LHCN-M2 (cell line): ENCODE results near the gene FOXK1. TPM values are rescaled to one million over a fixed set of nuclear protein-coding genes. Genes with fewer than 3 reads are reported as not detected.
"Not testable (repeated sequence)": the region's sequence is repeated elsewhere in the genome, so short reads cannot be mapped to it uniquely, and the experiment has no call there.

Experiments
- DNase-seq: peaks from one replicate; pipeline ENCODE4 v3.0.0-alpha.2; 2012; ENCODE audit warnings: low read depth
- total RNA-seq: library from RNA; depleted of rRNA; stranded (reverse); fragments of >200 nt; gene quantifications from 2 replicates; pipeline ENCODE4 v1.2.3, GENCODE V29; 2014

Gene FOXK1
- total RNA-seq, 1 experiment from 2014 or later = 19.2 TPM

DNA sequence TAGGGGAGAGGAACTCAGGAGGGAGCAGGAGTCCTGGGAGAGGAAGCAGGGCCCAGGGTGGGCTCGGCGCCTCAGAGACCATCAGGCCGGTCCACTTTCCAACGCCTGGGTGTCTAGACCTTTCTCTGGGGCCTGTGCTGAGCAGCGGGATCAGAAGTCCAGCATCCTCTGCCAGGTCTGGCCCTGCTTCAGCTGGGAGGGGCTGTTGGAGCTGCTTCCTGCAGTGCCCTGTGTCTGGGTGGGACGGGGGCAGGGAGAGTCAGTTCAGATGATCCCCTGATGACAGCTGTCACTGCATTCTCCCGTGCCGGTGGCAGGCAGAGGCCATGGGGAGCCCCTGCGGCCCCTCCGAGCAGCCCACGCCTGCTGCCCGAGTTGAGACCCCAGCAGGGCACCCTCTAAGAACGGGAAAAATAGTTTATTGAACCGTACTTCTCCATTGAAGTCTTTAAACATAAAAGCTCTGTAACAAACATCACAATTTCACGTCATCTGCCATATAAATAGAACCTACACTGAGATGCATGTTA is 116.7 kb downstream of the FOXK1 start:
- no peak for DNase-seq

GRCh38 chr7:4799508-4800268 is 117.6 kb downstream of the FOXK1 start:
- no peak for DNase-seq

GRCh38 chr7:4800487-4800886 is 118.4 kb downstream of the FOXK1 start:
- no peak for DNase-seq

DNA sequence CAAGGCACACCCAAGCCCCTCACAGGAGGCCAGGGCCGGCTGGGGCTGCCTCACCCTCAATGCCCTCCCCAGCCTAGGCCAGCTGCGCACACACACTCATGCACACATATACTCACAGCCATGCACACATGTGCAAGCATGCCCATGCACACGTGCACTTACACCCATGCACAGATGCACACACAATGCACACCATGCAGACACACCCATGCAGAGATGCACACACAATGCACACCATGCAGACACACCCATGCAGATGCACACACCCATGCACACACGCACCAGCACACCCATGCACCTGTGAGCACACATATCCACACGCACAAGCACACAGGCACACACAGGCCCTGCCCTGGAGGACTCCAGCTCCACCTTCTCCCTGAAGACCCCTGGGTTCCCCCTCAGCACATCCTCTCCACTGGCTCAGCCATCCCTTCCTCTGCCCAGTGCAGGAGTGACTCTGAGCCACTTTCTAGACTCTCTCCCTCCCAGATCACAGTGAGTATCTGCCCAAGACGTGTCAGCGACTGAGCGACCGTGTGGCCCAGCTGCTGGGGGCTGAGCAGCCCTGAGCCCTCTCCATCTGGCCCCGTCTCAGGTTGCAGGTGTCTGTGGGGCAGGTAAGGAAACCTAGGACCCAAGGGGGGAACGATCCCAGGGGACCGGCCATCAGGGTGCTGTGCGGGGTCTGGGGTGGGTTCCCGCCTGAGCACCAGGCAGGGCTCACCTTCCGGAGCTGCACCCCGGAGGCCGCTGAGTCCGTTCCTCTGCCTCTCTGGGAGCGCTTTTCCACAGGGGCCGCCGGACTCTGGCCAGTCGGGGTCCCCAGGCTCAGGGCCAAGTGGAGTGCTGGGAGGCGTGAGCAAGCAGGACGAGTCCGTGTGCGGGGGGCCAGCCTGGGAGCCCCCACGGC is 119.1 kb downstream of the FOXK1 start:
- DNase-seq = no peak

GRCh38 chr7:4801839-4802231 is 119.7 kb downstream of the FOXK1 start:
- DNase-seq = no peak

GRCh38 chr7:4802577-4802976 is 120.5 kb downstream of the FOXK1 start:
- not testable (repeated sequence) for DNase-seq

- no peak for DNase-seq
These were observed 121.5 kb downstream of the FOXK1 start for GRCh38 chr7:4803397-4804241.

DNA sequence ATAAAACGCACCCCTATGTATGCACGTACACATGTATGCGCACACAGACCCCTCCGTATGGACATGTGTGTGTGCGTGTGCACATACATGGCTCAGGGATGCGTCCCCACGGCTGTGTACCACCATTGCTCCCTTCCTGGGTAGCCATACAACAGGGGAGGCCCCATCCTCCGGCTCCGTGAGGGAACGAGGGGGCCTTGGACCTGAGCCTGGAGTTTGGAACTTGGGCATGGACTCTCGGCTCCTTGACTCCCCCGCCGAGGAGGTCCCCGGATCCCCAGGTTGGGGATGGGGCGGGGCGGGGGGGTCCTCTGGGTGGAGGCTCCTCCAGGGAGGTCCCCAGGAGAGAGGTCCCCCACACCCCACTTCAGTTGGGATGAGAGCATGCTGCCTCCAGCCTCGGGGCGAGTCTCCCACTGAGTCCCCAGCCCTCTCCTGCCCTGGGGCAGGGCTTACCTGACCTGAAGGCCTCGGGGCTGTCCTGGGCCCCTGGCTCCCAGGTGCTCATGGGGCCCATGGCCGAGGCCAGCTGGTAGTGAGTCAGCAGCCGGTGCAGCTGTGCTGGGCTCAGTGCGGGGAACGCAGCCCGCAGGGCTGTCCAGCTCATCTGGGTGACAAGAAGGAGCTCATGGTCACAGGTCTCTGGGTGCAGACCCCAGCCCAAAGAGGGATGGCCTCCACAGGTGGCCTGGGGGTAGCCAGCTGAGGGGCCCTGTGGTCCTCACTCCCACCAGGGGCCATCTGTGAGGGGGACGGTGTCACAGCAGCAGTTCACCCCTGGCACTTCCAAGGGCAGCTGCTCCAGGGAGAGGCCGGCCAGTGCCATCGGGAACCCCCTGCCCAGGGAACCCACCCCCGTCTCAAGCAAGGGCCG is 123.3 kb downstream of the FOXK1 start:
- no peak for DNase-seq

GRCh38 chr7:4805984-4806300 is 123.8 kb downstream of the FOXK1 start:
- DNase-seq = no peak

DNA sequence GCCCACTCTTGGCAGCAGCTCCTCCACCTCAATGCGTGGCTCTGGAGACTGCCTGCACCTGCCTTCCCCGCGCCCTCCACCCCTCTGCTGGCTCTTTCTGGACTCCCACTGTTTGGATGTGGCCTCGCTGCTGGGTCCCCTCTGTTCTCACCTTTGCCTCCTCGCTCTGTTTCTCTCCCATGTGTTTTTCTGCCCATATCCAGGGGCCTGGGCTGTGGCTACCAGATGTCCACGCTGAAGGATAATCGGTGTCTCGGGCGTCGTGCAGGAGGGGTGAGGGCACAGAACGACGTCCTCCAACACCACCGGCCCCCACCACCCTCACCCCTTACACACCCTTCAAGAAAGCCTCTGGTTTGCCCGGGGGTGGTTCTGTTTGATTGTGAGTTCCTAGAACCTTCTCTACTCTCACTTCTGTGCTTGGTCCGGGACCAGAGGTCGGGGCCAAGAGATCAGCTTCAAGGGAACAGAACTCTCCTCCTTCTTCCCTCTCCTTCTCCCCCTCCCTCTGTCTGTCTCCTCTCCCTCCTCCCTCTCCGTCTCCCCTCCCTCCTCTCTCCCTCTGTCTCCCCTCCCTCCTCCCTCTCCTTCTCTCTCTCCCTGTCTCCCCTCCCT is 125.0 kb downstream of the FOXK1 start:
- DNase-seq = no peak

GRCh38 chr7:4807598-4808016 is 125.5 kb downstream of the FOXK1 start:
- no peak for DNase-seq

GRCh38 chr7:4808026-4808425 is 125.9 kb downstream of the FOXK1 start:
- no peak for DNase-seq

DNA sequence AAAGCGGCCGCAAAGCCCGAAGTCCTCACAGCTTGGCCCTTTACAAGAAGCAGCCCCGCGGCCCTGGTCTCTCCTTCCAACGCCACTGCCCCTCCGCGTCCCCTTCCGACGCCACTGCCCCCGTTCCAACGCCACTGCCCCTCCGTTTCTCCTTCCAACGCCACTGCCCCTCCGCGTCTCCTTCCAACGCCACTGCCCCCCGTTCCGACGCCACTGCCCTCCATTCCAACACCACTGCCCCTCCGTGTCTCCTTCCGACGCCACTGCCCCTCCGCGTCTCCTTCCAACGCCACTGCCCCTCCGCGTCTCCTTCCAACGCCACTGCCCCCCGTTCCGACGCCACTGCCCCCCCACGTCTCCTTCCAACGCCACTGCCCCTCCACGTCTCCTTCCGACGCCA is 126.5 kb downstream of the FOXK1 start:
- DNase-seq = no peak

DNA sequence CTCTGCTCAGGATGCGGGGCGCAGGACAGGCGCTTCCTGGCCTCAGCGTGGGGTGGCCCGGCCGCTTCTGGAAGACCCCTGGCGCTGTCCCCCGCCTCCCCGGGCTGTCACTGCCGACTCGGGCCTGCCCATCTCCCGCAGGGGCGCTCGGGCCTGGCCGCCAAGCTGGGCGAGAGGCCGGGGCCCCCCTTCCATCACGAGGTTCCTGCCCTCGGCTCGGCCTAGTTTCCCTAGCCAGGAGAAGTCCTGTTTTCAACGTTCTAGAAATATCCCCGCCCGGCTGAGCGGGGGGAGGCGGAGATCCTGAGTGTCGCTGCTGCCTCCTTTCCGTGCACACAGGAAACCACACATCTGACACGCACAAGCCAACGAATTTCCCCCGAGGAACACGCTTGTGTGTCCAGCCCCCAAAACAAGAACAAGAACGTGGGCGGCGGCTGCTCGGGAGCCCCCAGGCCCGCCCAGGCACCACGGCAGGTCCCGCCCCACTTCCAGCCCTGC is 127.0 kb downstream of the FOXK1 start:
- DNase-seq = no peak

- no peak for DNase-seq
These were observed 127.6 kb downstream of the FOXK1 start for GRCh38 chr7:4809666-4810065.

DNA sequence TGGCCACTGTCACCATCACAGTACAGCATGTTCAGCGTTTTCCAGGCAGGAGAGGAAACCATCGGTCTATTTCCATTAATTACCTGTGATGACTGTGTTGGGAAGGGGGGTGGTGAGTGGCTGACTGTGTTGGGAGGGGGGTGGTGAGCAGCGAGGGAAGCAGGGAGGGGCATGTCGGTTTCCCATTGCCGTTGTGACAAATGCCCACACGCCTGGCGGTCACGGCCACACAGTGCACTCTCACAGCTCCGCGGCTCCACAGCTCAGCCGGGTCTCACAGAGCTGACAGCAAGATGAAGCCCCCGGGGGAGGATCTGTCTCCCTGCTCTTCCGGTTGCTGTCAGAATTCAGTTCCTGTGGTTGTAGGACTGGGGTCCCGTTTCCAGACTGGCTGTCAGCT is 132.3 kb downstream of the FOXK1 start:
- DNase-seq = no peak

DNA sequence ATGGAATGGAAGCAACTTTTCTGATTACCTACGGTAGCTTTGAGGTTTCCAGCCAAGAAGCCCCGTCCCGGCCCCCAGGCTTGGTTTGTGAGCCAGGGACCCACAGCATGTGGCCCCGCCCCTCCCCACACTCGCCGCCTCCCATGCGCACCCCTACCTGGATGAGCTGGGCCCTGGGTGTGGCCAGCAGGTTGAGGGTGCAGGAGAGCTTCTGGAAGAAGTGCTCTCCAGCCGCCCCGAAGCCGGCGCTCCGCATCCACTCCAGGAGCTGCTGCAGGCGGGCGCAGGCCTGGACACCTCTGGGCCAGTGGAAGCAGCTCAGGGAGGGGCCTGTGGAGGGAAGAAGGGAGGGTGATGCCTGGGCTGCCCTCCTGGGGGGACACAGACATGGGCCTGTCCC is 133.0 kb downstream of the FOXK1 start:
- DNase-seq = no peak

DNA sequence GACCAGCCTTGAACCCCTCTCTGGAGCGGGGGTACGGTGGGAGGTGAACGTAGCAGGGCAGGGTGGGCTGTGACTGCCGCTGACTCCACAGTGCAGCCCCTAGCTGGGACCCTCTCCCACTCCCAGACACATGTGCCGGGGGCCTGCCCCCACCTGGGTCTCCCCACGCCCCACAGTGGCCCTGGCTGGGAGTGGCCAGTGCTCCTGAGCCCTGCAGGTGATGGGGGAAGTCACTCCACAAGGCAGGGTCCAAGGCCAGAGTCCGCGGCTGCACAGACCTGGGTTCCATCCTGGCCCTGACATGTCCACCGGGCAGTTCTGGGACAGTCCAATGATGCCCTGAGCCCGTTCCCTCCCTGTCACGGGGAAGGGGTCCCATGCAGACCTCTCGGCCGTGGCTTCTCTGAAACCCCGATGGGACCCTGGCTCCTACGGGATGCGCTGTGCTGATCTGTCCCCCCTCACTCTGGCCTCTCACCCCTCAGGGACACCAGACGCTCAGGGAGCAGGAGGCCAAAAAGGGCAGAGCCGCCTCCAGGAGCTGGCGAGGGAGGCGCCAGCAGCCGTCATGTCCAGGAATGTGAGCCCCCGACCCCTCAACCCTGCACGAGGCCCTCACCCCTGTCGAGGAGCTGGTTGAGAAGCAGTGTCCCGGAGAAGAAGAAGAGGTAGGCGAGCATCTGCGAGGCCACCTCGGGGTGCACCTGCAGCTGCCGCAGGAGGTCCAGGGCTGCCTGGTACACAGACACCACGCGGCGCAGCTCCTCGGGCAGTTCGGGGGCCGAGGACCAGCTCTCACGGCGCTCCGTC is 133.7 kb downstream of the FOXK1 start:
- no peak for DNase-seq

DNA sequence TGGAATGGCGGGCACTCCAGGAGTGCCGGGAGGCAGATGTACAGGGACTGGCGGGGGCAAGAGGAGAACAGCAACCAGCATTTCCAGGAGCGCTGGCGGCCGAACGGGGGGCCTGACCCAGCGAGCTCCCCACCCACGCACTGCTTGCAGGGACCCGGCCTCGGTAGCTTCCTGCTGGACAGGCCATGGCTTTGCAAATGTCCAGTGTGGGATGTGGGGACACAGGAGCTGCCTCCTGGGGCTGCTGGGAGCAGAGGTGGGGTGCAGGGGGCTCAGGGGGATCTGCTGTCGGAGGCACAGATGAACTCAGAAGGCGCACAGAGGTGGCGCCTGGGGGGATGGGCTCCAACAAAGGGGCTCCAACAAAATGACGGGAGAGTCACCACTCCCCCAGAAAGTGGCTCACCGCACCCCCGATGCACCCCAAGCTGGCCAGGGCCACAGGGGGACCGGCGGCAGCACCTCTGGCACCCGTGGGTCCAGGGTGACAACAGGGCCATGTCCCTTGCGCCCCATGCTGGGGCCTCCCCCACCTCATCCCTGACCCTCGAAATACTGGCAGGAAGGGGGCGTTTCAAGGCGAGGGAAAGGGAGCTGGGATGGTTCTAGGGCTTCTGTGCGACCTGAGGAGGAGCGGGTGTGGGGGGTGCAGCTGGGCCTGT is 134.5 kb downstream of the FOXK1 start:
- no peak for DNase-seq
